HepG2 (cell line): ENCODE results near the gene POGLUT3.

Experiments used
- CBX5 ChIP-seq: sonication (generic); formaldehyde crosslinking; IDR thresholded peaks from 2 replicates; pipeline ENCODE4 v1.4.0; 2020; ENCODE audit warnings: missing genetic modification reagents, borderline replicate concordance
- CHD2 ChIP-seq: IDR thresholded peaks from 2 replicates; pipeline ENCODE4 v1.6.1; 2011; ENCODE audit warnings: low read depth, low read length, improper control_type of control experiment
- FIP1L1 ChIP-seq: fragments of 200-400 bp; formaldehyde crosslinking; IDR thresholded peaks from 2 replicates; pipeline ENCODE4 v1.6.1; 2018; ENCODE audit warnings: low read depth, mild to moderate bottlenecking, low read length, moderate library complexity, borderline replicate concordance; ENCODE audit not compliant: insufficient read depth
- JUND ChIP-seq: sonication (generic); formaldehyde crosslinking; IDR thresholded peaks from 2 replicates; pipeline ENCODE4 v1.8.0; 2022; ENCODE audit warnings: mild to moderate bottlenecking, missing genetic modification reagents
- MAFK ChIP-seq, 2 experiments: IDR thresholded peaks in 1 of 2; conservative IDR thresholded peaks in 1 of 2; 2 replicates each; pipeline ENCODE4 v1.6.1; 2011; ENCODE audit warnings: improper control_type of control experiment in 2 of 2, low read length in 2 of 2
- POLR2A ChIP-seq, 2 experiments: IDR thresholded peaks; 2 replicates each; pipeline ENCODE4 v1.6.1; 2011; ENCODE audit warnings: low read depth in 2 of 2, low read length in 2 of 2, mild to moderate bottlenecking in 1 of 2, moderate library complexity in 1 of 2; ENCODE audit not compliant: insufficient read depth in 1 of 2
- TCF7 ChIP-seq: sonication (generic); IDR thresholded peaks from 2 replicates; pipeline ENCODE4 v1.6.1; 2016; ENCODE audit warnings: antibody characterized with exemption, low read depth
- YY1 ChIP-seq: IDR thresholded peaks from 2 replicates; pipeline ENCODE4 v1.6.1; 2011; ENCODE audit warnings: low read length, low read depth, moderate library complexity, mild to moderate bottlenecking; ENCODE audit not compliant: insufficient read depth, insufficient replicate concordance
- ZNF644 ChIP-seq: IDR thresholded peaks from 2 replicates; pipeline ENCODE4 v1.6.1; 2016; ENCODE audit warnings: low read depth
- TF ChIP-seq, protein P1 (sequence below): sonication (generic); formaldehyde crosslinking; IDR thresholded peaks from 2 replicates; pipeline ENCODE4 v1.4.0; 2020; ENCODE audit warnings: mild to moderate bottlenecking, missing genetic modification reagents
- TF ChIP-seq, protein P2 (sequence below): sonication (generic); formaldehyde crosslinking; IDR thresholded peaks from 2 replicates; pipeline ENCODE4 v1.5.0; 2020; ENCODE audit warnings: mild to moderate bottlenecking, missing genetic modification reagents, moderate library complexity

DNA sequence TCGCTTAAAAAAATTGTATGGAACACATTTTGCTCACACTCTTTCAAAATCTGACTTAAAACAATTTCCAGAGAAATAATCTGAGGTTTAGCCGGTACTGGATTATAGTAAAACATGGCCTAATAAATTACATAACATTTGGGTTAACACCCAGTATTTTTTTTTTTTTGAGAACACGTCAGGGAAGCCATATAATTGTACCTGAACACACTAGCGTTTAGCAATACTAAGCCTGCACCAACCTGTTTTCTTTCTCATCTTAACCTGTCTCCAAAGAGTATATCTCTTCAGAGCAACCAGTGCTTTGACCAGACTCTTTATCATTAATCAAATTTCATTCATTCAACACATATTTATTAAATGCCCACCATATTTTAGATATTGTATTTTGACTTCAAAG lies 2.0 kb upstream of the POGLUT3 start:
- TF ChIP-seq CHD2: no peak
- no peak for TF ChIP-seq MAFK (conservative IDR thresholded peaks at IDR 0.05 in 1 of 2, IDR thresholded peaks at IDR 0.05 in 1 of 2; ENCODE audit: low read length in 2 of 2)
- TF ChIP-seq, protein P1, sequence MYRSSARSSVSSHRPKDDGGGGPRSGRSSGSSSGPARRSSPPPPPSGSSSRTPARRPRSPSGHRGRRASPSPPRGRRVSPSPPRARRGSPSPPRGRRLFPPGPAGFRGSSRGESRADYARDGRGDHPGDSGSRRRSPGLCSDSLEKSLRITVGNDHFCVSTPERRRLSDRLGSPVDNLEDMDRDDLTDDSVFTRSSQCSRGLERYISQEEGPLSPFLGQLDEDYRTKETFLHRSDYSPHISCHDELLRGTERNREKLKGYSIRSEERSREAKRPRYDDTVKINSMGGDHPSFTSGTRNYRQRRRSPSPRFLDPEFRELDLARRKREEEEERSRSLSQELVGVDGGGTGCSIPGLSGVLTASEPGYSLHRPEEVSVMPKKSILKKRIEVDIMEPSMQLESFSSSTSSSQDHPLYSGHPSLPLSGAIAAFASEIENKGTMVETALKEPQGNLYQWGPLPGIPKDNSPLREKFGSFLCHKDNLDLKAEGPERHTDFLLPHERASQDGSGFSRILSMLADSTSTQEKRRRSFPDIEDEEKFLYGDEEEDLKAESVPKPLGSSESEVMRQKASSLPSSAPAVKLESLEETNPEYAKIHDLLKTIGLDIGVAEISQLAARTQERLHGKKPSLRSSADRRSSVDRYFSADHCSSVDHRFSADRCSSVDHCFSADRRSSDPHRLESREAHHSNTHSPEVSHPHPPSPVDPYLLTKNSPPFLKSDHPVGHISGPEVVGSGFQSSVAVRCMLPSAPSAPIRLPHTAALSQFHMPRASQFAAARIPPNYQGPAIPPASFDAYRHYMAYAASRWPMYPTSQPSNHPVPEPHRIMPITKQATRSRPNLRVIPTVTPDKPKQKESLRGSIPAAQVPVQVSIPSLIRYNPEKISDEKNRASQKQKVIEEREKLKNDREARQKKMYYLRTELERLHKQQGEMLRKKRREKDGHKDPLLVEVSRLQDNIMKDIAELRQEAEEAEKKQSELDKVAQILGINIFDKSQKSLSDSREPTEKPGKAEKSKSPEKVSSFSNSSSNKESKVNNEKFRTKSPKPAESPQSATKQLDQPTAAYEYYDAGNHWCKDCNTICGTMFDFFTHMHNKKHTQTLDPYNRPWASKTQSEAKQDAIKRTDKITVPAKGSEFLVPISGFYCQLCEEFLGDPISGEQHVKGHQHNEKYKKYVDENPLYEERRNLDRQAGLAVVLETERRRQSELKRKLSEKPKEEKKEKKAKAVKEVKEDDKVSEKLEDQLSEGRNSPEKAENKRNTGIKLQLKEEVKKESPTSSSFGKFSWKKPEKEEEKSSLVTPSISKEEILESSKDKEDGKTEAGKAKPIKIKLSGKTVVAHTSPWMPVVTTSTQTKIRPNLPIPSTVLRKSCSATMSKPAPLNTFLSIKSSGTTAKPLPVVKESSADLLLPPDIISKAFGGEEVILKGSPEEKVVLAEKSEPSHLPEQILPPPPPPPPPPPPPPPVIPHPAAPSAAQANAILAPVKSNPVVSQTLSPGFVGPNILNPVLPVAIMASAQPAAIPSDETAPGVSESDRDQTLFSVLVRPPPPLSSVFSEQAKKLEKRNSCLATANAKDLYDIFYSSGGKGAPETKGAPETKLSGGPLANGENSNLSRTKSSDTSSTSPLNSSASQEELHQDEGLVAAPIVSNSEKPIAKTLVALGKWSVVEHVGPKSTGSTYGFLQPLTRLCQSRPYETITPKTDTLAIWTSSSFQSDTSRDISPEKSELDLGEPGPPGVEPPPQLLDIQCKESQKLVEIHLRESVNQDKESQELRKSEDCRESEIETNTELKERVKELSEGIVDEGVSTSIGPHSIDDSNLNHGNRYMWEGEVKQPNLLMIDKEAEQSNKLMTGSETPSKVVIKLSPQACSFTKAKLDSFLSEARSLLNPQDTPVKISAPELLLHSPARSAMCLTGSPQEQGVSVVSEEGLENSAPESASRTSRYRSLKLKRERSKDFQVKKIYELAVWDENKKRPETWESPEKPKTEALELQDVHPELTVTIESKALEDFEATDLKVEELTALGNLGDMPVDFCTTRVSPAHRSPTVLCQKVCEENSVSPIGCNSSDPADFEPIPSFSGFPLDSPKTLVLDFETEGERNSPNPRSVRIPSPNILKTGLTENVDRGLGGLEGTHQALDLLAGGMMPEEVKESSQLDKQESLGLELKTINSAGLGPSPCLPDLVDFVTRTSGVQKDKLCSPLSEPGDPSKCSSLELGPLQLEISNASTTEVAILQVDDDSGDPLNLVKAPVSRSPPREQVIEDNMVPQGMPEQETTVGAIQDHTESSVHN (CRISPR knock-in tag): no peak
- TF ChIP-seq TCF7: no peak
- TF ChIP-seq FIP1L1: no peak
- TF ChIP-seq ZNF644: no peak
- TF ChIP-seq CBX5 (CRISPR knock-in tag): no peak
- TF ChIP-seq, protein P2, sequence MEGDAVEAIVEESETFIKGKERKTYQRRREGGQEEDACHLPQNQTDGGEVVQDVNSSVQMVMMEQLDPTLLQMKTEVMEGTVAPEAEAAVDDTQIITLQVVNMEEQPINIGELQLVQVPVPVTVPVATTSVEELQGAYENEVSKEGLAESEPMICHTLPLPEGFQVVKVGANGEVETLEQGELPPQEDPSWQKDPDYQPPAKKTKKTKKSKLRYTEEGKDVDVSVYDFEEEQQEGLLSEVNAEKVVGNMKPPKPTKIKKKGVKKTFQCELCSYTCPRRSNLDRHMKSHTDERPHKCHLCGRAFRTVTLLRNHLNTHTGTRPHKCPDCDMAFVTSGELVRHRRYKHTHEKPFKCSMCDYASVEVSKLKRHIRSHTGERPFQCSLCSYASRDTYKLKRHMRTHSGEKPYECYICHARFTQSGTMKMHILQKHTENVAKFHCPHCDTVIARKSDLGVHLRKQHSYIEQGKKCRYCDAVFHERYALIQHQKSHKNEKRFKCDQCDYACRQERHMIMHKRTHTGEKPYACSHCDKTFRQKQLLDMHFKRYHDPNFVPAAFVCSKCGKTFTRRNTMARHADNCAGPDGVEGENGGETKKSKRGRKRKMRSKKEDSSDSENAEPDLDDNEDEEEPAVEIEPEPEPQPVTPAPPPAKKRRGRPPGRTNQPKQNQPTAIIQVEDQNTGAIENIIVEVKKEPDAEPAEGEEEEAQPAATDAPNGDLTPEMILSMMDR (CRISPR knock-in tag): no peak
- TF ChIP-seq POLR2A (IDR thresholded peaks at IDR 0.05; ENCODE audit: insufficient read depth in 1 of 2, low read depth in 2 of 2, low read length in 2 of 2): no peak
- no peak for TF ChIP-seq YY1
- no peak for TF ChIP-seq JUND (CRISPR knock-in tag)
